Type B pancreatic cell (in vitro differentiated cells): ENCODE results near the gene PLXDC1. TPM values are rescaled to one million over a fixed set of nuclear protein-coding genes. Genes with fewer than 3 reads are reported as not detected.

Experiments
- DNase-seq: peaks from one replicate; pipeline ENCODE4 v3.0.0; 2021; ENCODE audit warnings: mixed read lengths; ENCODE audit not compliant: unreplicated experiment; ENCODE audit errors: extremely low spot score
- H3K27ac Mint-ChIP-seq: 2 replicates; pipeline ENCODE4 v1.8.0; 2021; ENCODE audit warnings: mild to moderate bottlenecking, mixed read lengths
- H3K27me3 Mint-ChIP-seq: 2 replicates; pipeline ENCODE4 v1.8.0; 2021; ENCODE audit warnings: mixed read lengths
- H3K36me3 Mint-ChIP-seq: 2 replicates; pipeline ENCODE4 v1.8.0; 2021; ENCODE audit warnings: mixed read lengths
- H3K4me1 Mint-ChIP-seq: one replicate; pipeline ENCODE4 v1.8.0; 2021; ENCODE audit warnings: mixed read lengths; ENCODE audit not compliant: unreplicated experiment
- H3K4me3 Mint-ChIP-seq: 2 replicates; pipeline ENCODE4 v1.8.0; 2021; ENCODE audit warnings: mild to moderate bottlenecking, mixed read lengths
- H3K9me3 Mint-ChIP-seq: 2 replicates; pipeline ENCODE4 v1.8.0; 2021; ENCODE audit warnings: mixed read lengths
- CTCF ChIP-seq: fragments of 200-600 bp; sonication (generic); conservative IDR thresholded peaks from 2 replicates; pipeline ENCODE4 v1.5.0; 2021; ENCODE audit warnings: antibody characterized with exemption, mild to moderate bottlenecking
- total RNA-seq: library from RNA; stranded (reverse); gene quantifications from 2 replicates; pipeline ENCODE4 v1.2.1, GENCODE V29; 2021; ENCODE audit warnings: low replicate concordance

Gene PLXDC1
- total RNA-seq, 1 donor from 2014 or later, result 5.0 TPM

- H3K36me3 Mint-ChIP-seq, result no peaks in the 10 kb centered on the region
- H3K27ac Mint-ChIP-seq, result no peak overlapping the region
- DNase-seq, result no peak
- H3K9me3 Mint-ChIP-seq, result no peaks in the 10 kb centered on the region
- TF ChIP-seq CTCF, result no peak
- H3K4me1 Mint-ChIP-seq, result no peaks in the 10 kb centered on the region
- no peak overlapping the region for H3K4me3 Mint-ChIP-seq
- H3K27me3 Mint-ChIP-seq, result no peaks in the 10 kb centered on the region
These were observed 35.1 kb upstream of the PLXDC1 start for GRCh38 chr17:39186481-39187002.

- Mint-ChIP-seq H3K36me3 (no peaks in the 10 kb centered on the region), H3K27ac (no peak overlapping the region), H3K4me1 (no peaks in the 10 kb centered on the region), H3K27me3 (no peaks in the 10 kb centered on the region), H3K4me3 (no peak overlapping the region), H3K9me3 (no peaks in the 10 kb centered on the region)
- TF ChIP-seq CTCF, result no peak
- no peak for DNase-seq
These were observed 32.3 kb upstream of the PLXDC1 start for GRCh38 chr17:39183720-39184119.

GRCh38 chr17:39183045-39183444 is 31.6 kb upstream of the PLXDC1 start:
- no peak for DNase-seq

GRCh38 chr17:39181303-39181702 is 29.9 kb upstream of the PLXDC1 start:
- no peak overlapping the region for H3K27ac Mint-ChIP-seq
- TF ChIP-seq CTCF, result no peak

More at GRCh38 chr17:39183045-39183444, 31.6 kb upstream of the PLXDC1 start:
- Mint-ChIP-seq H3K27me3 (no peaks in the 10 kb centered on the region), H3K27ac (no peak overlapping the region), H3K4me1 (no peaks in the 10 kb centered on the region), H3K36me3 (no peaks in the 10 kb centered on the region), H3K4me3 (no peak overlapping the region), H3K9me3 (no peaks in the 10 kb centered on the region)
- TF ChIP-seq CTCF, result no peak

GRCh38 chr17:39178536-39178935 is 27.1 kb upstream of the PLXDC1 start:
- Mint-ChIP-seq H3K27ac (peak overlapping the region; percentile 72), H3K4me1 (no peaks in the 10 kb centered on the region), H3K27me3 (no peaks in the 10 kb centered on the region), H3K36me3 (peaks cover 5% of the 10 kb centered on the region), H3K4me3 (no peak overlapping the region), H3K9me3 (no peaks in the 10 kb centered on the region)
- TF ChIP-seq CTCF, result no peak
- no peak for DNase-seq

More at GRCh38 chr17:39181303-39181702, 29.9 kb upstream of the PLXDC1 start:
- Mint-ChIP-seq H3K36me3 (peaks cover 5% of the 10 kb centered on the region), H3K4me3 (no peak overlapping the region), H3K9me3 (no peaks in the 10 kb centered on the region), H3K27me3 (no peaks in the 10 kb centered on the region), H3K4me1 (no peaks in the 10 kb centered on the region)
- no peak for DNase-seq

- no peak for DNase-seq
- no peaks in the 10 kb centered on the region for H3K9me3 Mint-ChIP-seq
- H3K4me3 Mint-ChIP-seq, result no peak overlapping the region
- no peak for TF ChIP-seq CTCF
- no peaks in the 10 kb centered on the region for H3K4me1 Mint-ChIP-seq
- peaks cover 5% of the 10 kb centered on the region for H3K36me3 Mint-ChIP-seq
- no peak overlapping the region for H3K27ac Mint-ChIP-seq
- H3K27me3 Mint-ChIP-seq, result no peaks in the 10 kb centered on the region
These were observed 25.8 kb upstream of the PLXDC1 start for GRCh38 chr17:39177256-39177655.
